Spleen (tissue), 11 donors: Measurements from ENCODE around the gene FYB1. TPM values are rescaled to one million over a fixed set of nuclear protein-coding genes. Genes with fewer than 3 reads are reported as not detected.
A peak's percentile ranks its signal among the peaks of the same experiment; 100 is the strongest.

Experiments
- DNase-seq: peaks from one replicate; pipeline ENCODE4 v3.0.0-alpha.2; 2020
- H3K27ac ChIP-seq, 8 donors: fragments of 200-600 bp; sonication (generic) in 7 of 8; 1 replicate in 4 of 8; 2 replicates in 4 of 8; pipeline versions ENCODE4 v1.5.0 to v1.8.0; 2016 to 2021; ENCODE audit warnings: inconsistent platforms in 4 of 8, mild to moderate bottlenecking in 4 of 8, moderate library complexity in 1 of 8
- H3K27me3 ChIP-seq, 7 donors: fragments of 200-600 bp; sonication (generic) in 6 of 7; replicated peaks in 1 of 7; 1 replicate in 4 of 7; 2 replicates in 3 of 7; pipeline versions ENCODE4 v1.5.0 to v1.8.0; 2016 to 2021; ENCODE audit warnings: inconsistent platforms in 3 of 7, mild to moderate bottlenecking in 1 of 7
- H3K36me3 ChIP-seq, 6 donors: fragments of 200-600 bp; sonication (generic) in 5 of 6; 1 replicate in 4 of 6; 2 replicates in 2 of 6; pipeline versions ENCODE4 v1.5.0 to v1.8.0; 2016 to 2021; ENCODE audit warnings: inconsistent platforms in 2 of 6
- H3K4me1 ChIP-seq, 6 donors: fragments of 200-600 bp; sonication (generic) in 5 of 6; 1 replicate in 3 of 6; 2 replicates in 3 of 6; pipeline versions ENCODE4 v1.5.0 to v1.8.0; 2016 to 2021; ENCODE audit warnings: inconsistent platforms in 3 of 6
- H3K4me3 ChIP-seq, 8 donors: fragments of 200-600 bp; sonication (generic) in 7 of 8; 1 replicate in 4 of 8; 2 replicates in 4 of 8; pipeline versions ENCODE4 v1.5.0 to v1.8.0; 2016 to 2021; ENCODE audit warnings: inconsistent platforms in 4 of 8, mild to moderate bottlenecking in 4 of 8, moderate library complexity in 2 of 8
- H3K9me3 ChIP-seq, 8 donors: fragments of 200-600 bp; sonication (generic) in 7 of 8; 1 replicate in 4 of 8; 2 replicates in 4 of 8; pipeline versions ENCODE4 v1.5.0 to v1.8.0; 2016 to 2021; ENCODE audit warnings: inconsistent platforms in 4 of 8
- CTCF ChIP-seq, 11 experiments: fragments of 200-600 bp in 7 of 11; fragments of 450-650 bp in 4 of 11; sonication (generic) in 4 of 11; IDR thresholded peaks in 8 of 11; conservative IDR thresholded peaks in 3 of 11; 1 replicate in 7 of 11; 2 replicates in 4 of 11; pipeline versions ENCODE4 v1.4.0 to v1.8.0; 2016 to 2021; ENCODE audit warnings: antibody characterized with exemption in 11 of 11, inconsistent platforms in 4 of 11, mild to moderate bottlenecking in 1 of 11
- POLR2A ChIP-seq, 3 donors: fragments of 450-650 bp; IDR thresholded peaks; one replicate each; pipeline ENCODE4 v1.5.1; 2017; ENCODE audit warnings: antibody characterized with exemption in 3 of 3, mild to moderate bottlenecking in 1 of 3
- POLR2AphosphoS5 ChIP-seq, 3 donors: sonication (generic); formaldehyde crosslinking; IDR thresholded peaks; one replicate each; pipeline ENCODE4 v1.5.1; 2017; ENCODE audit warnings: antibody characterized with exemption in 3 of 3
- WGBS, 5 donors: extraction: QIAGEN DNeasy Blood & Tissue Kit in 3 of 5; methylation state at CpG; one replicate each; pipeline versions ENCODE4 v1.1.5 to v1.1.7; 2013 to 2018; 5-methylcytosine and 5-hydroxymethylcytosine counted together
- intact Hi-C: fragments of 100-400 bp; cut with DNase I; formaldehyde crosslinking; loops from one replicate; pipeline ENCODE4 v1.15.0; 2023; ENCODE audit warnings: low total_unique reads
- polyA plus RNA-seq, 3 donors: library from polyadenylated mRNA; stranded (reverse); fragments of 200-250 nt; gene quantifications; one replicate each; pipeline ENCODE4 v1.2.1, GENCODE V29; 2013
- total RNA-seq, 7 donors: library from RNA; depleted of rRNA in 3 of 7; stranded (reverse); fragments of >200 nt in 3 of 7; fragmentation: NEBNext Ultra II Directional in 4 of 7; extraction: Animal tissue kit (Norgen Biotek cat#: 25700) in 4 of 7; gene quantifications; one replicate each; pipeline versions ENCODE4 v1.1.0 to v1.2.1, GENCODE V29; 2016 to 2021
- donor health status: healthy with polysubstance abuse.
- donor health status: DM: no; HTN: no; CAD: no; lungs with moderate emphysema.
- donor health status: DM: no; HTN: no; CAD: no.
- donor health status: Bipolar disorder and iron deficiency.
- donor health status: healthy.
- donor health status: DM: no; HTN: no; CAD: no.
- donor health status: DM: yes; HTN: yes; CAD: no.

The FYB1 gene
- total and polyA plus RNA-seq, 10 donors, result 21.0 to 287 (median 200) TPM

GRCh38 chr5:39193553-39194465 lies 25.6 kb downstream of the FYB1 start:
- WGBS, 5 donors, result 61 to 70% (median 63%) methylated on average over 6 of the region's 6 CpGs
- no peak for DNase-seq
- peak overlapping the region in 7 of 8 donors; percentile 33 to 88 (median 79) for H3K27ac ChIP-seq
- H3K4me3 ChIP-seq, result peak overlapping the region in 1 of 8 donors; percentile 30
- no peaks in the 10 kb centered on the region for H3K27me3 ChIP-seq
- peaks cover 0 to 27% (median 0%) of the 10 kb centered on the region in 6 donors for H3K36me3 ChIP-seq
- no peaks in the 10 kb centered on the region for H3K9me3 ChIP-seq
- TF ChIP-seq POLR2A (IDR thresholded peaks at IDR 0.05) (no peak), CTCF (IDR thresholded peaks at IDR 0.05 in 8 of 11, conservative IDR thresholded peaks at IDR 0.05 in 3 of 11) (no peak), POLR2AphosphoS5 (IDR thresholded peaks at IDR 0.05) (no peak)
- intact Hi-C loops, result no loop called here
- peaks cover 18 to 100% (median 67%) of the 10 kb centered on the region in 6 donors for H3K4me1 ChIP-seq

- DNase-seq, result no peak
- Histone ChIP-seq H3K9me3 (no peaks in the 10 kb centered on the region), H3K27ac (peak overlapping the region in 6 of 8 donors; percentile 48 to 88 (median 82)), H3K27me3 (no peaks in the 10 kb centered on the region), H3K4me3 (peak overlapping the region in 1 of 8 donors; percentile 19), H3K4me1 (peaks cover 21 to 100% (median 77%) of the 10 kb centered on the region in 6 donors), H3K36me3 (peaks cover 0 to 27% (median 0%) of the 10 kb centered on the region in 6 donors)
- intact Hi-C loops, result no loop called here
- WGBS, 5 donors, result 30 to 54% (median 36%) methylated on average over 2 of the region's 2 CpGs
- TF ChIP-seq POLR2AphosphoS5 (IDR thresholded peaks at IDR 0.05) (no peak), CTCF (IDR thresholded peaks at IDR 0.05 in 8 of 11, conservative IDR thresholded peaks at IDR 0.05 in 3 of 11) (no peak), POLR2A (IDR thresholded peaks at IDR 0.05) (no peak)
These were observed 26.8 kb downstream of the FYB1 start for GRCh38 chr5:39192450-39193160.

GRCh38 chr5:39191216-39191615 lies 28.1 kb downstream of the FYB1 start:
- WGBS, 5 donors, result 16 to 35% (median 24%) methylated on average over 6 of the region's 6 CpGs
- intact Hi-C loops, result no loop called here
- peak overlapping the region in 7 of 8 donors; percentile 36 to 88 (median 55) for H3K27ac ChIP-seq
- peaks cover 22 to 97% (median 77%) of the 10 kb centered on the region in 6 donors for H3K4me1 ChIP-seq
- H3K4me3 ChIP-seq, result peak overlapping the region in 1 of 8 donors; percentile 34
- TF ChIP-seq POLR2AphosphoS5 (IDR thresholded peaks at IDR 0.05), result peak in 1 of 3 donors; percentile 11
- TF ChIP-seq CTCF (IDR thresholded peaks at IDR 0.05 in 8 of 11, conservative IDR thresholded peaks at IDR 0.05 in 3 of 11), result no peak
- no peak for TF ChIP-seq POLR2A (IDR thresholded peaks at IDR 0.05)
- no peaks in the 10 kb centered on the region for H3K9me3 ChIP-seq
- H3K36me3 ChIP-seq, result peaks cover 0 to 22% (median 0%) of the 10 kb centered on the region in 6 donors
- DNase-seq, result no peak
- no peaks in the 10 kb centered on the region for H3K27me3 ChIP-seq
